ENCODE measurements around the gene SSU72.
A peak's percentile ranks its signal among the peaks of the same experiment; 100 is the strongest.
"Not testable (repeated sequence)": the region's sequence is repeated elsewhere in the genome, so short reads cannot be mapped to it uniquely, and the experiment has no call there.

SSU72 gene

GRCh38 chr1:1540090-1540817, 34.4 kb downstream of the SSU72 start, which contains the start of gene TMEM240:
TSS of gene TMEM240 (minus strand) at chr1:1540624. CDS start at chr1:1540346, 278 bp downstream.
- DNase-seq, result peak; percentile 29

- no peak for DNase-seq
Measured at GRCh38 chr1:1539310-1540089, 35.2 kb downstream of the SSU72 start.

DNA sequence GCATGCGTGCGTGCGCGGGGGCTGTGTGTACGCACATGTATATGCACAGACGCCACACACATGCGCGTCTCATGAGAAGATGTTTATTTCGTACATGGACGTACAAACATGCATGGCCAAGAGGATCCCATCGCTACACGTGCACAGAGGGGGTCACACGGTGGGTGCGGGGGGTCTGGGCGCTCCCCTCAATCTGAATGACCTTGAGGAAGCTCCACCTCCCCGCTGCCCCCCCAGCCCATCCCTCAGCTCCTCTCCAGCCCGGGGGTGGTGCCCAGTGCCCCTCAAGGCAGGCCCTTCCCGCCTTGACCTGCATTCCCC, 35.7 kb downstream of the SSU72 start:
- no peak for DNase-seq

- no peak for DNase-seq
Measured at GRCh38 chr1:1538334-1538733, 36.3 kb downstream of the SSU72 start.

DNA sequence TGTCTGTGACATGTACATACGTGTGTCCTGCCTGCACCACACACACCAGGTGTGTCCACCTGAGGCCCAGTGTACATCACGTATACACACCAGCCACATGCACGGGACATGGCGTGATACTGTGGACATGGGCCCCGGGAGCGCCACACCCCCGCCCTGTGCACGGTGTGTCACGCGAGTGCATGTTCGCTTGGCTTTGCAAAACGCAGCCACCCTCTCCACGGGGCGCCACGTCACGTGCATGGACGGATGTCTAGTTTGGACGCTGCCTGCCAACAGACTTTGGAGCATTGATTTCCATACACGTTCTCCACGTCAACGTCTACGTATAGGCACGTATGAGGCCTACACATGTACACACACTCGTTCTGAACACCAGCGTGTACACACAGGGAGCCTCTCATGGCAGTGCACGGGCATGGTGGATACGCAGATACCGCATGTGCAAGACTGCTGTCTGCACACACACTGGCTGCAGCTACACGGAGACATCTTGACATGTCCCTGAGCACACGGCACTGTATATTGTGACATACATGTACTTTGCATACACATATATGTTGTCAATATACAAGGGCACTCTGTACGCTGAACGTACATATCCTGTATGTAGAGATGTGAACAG, 36.9 kb downstream of the SSU72 start:
- DNase-seq, result no peak

- DNase-seq, result no peak
Measured at GRCh38 chr1:1536938-1537546, 37.6 kb downstream of the SSU72 start.

GRCh38 chr1:1536019-1536937, 38.4 kb downstream of the SSU72 start:
- no peak for DNase-seq

DNA sequence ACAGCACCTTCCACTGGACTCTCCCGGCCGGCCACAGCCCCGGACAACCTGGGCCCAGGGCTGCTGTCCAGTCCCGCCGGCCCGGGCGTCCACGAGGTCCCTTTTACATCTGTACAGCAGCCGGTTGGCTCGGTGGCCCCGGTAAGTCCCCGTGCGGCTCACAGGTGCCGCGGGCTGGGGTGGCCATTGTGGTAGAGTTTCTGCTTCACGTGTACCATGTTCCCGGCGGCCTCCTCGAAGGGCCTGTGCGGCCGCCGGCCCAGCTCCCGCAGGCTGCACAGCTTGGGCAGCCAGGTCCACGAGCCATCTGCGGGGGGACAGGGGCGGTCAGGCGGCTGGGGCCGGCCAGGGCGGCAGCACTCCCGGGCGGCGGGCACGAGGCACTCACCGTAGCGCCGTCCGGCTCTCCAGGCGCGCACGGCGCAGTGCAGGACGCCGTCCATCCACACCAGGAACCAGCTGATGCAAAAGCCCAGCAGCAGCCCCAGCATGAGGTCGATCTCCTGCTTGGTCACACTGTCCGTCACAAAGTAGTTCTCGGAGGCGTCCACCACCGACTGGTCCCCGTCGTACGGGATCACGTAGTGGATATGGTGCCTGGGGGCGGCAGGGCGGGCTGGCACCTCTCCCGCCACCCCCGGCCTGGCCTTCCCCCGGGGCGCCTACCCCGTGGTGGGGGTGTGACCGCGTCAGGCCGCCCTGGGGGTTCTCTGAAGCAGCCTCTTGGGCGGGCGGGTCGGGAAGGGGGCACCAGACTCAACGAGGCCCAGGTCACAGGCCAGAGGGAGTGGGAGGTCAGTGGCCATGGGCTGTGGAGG, 39.3 kb downstream of the SSU72 start:
- no peak for DNase-seq

GRCh38 chr1:1534401-1535154, 40.1 kb downstream of the SSU72 start:
- DNase-seq, result no peak

DNA sequence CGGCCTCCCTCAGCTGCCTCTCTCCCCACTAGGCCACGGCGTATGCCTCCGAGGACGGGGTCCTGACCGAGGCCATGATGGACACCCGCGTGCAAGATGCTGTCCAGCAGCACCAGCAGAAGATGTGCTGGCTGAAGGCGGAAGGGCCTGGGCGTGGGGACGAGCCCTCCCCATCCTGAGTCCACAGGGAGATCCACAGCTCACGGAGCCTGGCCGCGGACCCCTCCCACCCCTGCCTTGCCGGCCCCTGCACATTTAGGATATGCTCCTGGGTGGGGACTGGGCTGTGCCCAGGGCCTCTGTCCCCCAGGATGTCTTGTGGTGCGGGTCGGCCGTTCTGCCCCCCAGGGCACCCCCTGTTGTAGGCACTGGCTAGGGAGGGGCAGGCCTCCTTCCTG, 40.8 kb downstream of the SSU72 start:
- DNase-seq, result not testable (repeated sequence)

DNA sequence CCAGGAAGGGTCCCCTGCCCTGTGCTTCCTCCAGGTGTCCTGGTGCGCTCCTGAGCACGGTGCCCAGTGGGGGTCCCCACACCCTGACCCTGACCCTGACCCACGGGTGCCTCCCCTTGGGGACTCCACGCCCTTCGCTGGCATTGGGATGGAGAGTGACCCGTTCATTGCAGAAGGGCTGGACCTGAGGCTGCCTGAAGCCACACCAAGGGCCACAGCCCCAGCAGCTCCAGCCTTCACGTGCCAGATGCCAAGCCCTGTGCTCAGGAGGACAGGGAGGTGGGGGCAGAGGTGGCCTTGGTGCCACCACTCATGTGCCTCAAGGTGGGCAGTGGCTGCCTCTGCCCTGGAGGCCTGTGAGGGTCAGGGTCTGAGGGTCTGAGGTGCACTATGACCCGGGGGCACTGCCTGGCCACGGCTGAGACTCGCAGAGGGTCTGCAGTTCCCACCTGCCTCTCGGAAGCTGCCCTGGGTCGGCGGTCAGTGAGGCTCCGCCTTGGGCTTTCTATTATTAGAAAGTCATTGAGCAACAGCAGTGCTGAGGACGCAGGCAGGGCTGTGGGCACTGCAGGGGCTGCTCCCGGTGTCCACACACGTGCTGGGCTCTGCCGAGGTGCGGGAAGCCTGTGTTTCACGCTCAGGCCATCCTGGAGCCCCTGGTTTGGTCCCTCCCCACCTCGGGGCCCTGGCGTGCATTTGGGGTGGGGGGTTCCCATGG, 41.3 kb downstream of the SSU72 start:
- DNase-seq, result not testable (repeated sequence)

DNA sequence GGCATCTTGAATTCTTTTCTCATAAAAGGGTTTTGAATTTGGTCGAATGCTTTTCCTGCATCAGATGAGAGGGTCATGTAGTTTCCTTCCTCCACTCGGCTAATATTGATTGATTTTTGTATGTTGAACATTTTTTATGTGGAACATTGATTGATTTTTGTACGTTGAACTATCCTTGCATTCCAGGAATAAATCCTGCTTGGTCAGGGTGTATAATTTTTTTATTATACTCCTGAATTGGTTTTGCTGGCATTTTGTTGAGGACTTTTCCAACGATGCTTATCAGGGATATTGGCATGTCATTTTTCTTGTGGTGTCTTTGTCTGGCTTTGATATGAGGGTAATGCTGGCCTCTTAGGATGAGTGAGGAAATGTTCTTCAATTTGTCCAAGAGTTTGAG, 42.7 kb downstream of the SSU72 start:
- DNase-seq, result no peak

DNA sequence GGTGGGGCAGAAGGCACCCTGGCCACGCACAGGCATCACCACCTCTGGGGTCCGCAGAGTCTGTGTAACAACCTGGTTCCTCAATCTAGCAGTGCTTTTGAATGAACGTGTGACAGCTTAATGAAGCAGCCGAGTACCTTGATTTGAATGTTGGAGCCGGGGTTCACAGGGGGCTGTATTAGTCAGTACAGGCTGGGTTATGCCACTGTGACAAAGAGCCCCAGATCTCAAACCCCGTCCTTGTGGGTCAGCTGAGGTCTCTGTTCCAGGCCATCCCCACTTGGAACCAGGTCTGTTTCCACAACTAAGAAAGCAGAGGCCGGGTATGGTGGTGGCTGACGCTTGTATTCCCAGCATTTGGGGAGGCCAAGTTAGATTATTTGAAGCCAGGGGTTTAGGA, 44.7 kb downstream of the SSU72 start:
- no peak for DNase-seq

DNA sequence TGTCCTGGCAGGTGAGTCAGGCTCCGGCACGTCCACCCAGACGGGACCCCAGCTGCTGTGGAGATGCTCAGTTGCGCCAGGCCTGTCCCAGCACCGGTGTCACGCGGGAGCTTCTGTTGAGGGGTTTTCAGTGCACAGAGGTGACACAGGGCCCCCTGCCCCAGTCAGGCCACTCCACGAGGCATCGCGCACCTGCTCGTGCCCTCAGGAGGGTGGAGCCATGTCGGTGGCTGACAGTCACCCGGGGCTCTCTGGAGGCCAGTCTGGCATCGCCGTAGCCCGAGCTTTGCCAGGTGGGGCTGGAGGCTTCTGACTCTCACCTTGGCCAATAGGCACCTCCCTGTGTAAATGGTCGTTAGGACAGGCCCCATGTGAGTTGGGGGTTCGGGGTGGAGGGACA, 45.3 kb downstream of the SSU72 start:
- DNase-seq, result no peak

- no peak for DNase-seq
Measured at GRCh38 chr1:1528301-1529267, 46.1 kb downstream of the SSU72 start.

DNA sequence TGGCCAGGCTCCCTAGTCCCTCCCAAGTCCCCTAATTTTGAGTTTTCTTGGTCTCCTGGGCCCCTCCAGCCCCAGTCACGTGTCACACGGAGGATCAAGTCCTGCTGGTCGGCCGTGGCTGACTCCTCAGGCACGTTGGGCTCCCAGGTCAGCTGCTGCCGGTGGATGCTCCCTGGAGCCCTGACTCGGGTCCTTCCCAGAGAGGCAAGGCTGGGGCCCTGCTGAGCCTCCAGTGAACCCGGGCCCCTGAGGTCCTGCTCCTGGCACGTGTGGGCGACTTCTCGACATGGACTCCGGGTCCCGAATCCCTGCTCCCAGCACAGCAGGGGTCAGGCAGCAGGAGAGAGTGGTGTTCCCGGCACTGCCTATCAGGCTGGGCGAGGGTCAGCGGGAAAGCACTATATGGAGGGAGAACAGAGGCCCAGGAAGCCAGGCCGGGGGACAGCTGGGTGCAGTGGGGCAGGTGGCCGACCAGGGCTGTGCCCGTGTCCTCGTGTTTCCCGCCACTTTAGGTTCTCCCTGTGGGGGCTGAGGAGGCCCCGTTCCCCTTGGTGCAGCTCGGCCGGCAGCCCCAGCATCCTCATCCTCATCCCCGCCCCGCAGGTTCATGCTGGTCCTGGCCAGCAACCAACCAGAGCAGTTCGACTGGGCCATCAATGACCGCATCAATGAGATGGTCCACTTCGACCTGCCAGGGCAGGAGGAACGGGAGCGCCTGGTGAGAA, 47.4 kb downstream of the SSU72 start:
- no peak for DNase-seq

DNA sequence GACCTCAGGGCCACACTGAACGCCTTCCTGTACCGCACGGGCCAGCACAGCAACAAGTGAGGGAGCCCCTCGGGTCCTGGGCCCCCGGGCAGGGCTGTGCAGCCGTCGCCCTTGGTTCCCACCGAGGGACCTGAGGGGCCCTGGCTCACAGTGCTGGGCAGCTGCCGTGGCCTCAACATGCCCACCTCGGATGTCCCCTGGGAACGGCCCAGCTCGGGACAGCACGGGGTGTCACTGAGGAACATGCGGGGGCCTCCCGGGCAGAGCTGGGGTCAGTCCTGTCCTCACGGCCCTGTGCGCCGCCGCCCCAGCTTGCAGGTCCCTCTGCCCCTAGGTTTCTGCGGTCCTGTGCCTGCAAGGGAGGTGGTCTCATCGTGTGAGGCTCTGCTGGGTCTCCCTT, 48.2 kb downstream of the SSU72 start:
- not testable (repeated sequence) for DNase-seq

Data from central memory CD4-positive, alpha-beta T cell (primary cell).